ENCODE data around the gene TRPV2.

The TRPV2 gene

DNA sequence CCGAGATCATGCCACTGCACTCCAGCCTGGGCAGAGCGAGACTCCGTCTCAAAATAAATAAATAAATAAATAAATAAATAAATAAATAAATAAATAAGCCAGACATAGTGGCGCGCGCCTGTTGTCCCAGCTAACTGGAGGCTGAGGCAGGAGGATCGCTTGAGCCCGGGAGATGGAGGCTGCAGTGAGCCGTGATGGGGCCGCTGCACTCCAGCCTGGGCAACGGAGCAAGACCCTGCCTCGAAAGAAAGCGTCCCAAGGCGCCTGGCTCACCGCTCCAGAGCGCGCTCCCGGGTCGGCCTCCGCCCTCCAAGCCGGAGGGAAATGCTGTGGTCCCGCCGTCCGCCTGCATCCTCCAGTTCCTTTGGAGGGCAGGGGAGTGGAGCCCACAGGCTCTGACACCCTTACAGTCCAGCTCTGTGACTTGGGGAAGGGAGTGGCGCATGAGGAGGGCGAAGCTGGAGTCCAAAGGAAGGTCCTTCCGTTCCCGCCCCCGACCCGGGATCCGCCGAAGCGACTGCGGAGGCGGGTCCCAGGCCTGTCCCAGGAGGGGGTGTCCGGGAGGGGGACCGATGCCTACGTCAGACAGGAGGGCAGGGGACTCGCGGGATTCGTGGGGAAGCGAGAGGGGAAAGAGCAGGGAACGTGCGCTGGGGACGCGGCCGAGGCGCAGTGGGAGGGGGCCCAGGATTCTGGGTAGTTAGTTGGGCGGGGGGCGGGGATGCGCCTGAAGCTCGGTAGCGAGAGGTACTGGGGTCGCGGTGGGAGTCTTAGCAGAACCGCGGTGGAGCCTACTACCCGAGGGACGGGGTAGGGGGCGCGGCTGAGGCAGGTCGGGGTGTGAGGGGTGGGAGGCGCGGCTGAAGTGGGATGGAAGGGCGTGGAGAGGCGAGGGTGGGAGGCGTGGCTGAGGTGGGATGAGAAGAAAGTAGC is 8.4 kb upstream of the TRPV2 start:
- peak in 1 of 2 experiments; percentile 44 for DNase-seq

DNA sequence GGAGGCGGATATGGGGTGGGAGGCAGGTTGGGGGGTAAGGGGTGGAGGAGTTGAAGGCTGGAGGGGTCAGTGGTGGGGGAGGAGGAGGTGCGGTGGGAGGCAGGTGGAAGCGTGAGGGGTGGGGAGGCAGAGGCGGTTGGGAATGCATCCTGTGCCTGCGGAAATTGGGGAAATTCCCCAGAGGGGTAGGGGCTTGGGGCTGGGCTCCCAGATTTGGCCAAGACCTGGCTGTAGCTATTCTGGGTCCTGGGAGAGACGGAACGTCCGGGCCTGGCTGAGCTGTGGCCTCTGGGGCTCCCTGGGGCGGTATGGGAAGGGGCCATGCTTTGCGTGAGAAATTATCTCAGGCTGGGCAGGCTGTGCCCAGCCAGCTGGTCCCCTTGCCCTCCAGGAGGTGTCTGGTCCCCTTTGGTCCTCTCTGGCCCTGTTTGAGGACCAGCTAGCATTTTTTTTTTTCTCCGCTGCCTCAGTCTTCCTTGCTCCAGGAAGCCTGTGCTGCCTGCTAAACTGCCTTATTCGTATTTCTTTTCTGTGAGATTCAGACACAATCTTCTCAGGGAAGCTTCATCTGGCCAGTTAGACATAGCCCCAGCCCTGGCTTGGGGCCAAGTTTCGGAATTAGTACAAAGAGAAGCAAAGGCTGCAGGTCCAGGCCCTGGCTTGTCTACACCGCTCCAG is 7.3 kb upstream of the TRPV2 start:
- DNase-seq, result peak in 1 of 2 experiments; percentile 17

GRCh38 chr17:16417399-16417798 is 2.0 kb downstream of the TRPV2 start:
- DNase-seq, result no peak

DNA sequence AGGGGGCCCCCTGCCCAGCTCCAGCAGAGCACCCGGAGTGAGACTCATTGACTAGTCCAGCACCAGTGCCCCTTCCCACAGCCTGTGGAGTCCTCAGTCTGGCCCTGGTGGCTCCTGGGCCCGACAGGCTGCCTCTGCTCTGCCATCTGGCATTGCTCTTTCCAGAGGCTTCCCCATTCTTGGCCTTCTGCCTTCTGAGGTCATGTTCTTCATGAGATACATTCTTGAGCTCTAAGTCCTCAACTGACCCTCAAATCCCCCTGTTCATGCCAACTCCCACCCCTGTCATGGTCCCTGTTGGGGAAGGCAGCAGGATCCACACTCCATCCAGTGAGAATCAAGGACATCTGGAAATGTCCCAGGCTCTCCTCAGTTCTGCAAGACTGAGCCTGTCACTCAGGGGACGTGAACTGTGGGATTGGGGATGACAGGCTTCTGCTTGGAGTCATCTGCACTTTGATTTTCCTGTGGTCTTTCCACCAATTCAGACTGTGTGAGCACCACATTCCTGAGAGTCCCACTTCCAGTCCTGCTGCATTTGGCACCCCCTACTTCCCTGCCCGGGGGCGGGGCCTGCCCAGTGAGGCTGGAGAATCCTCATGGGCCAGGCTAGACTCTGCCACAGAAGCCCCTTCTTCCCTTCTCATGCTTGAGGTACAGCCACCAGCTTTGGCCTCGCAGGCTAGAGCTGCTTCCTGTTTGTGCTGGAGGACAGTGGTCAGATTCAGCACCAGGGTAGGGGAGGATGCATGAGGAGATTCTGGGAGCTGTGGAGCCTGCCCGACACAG is 2.7 kb downstream of the TRPV2 start:
- DNase-seq, result no peak

DNA sequence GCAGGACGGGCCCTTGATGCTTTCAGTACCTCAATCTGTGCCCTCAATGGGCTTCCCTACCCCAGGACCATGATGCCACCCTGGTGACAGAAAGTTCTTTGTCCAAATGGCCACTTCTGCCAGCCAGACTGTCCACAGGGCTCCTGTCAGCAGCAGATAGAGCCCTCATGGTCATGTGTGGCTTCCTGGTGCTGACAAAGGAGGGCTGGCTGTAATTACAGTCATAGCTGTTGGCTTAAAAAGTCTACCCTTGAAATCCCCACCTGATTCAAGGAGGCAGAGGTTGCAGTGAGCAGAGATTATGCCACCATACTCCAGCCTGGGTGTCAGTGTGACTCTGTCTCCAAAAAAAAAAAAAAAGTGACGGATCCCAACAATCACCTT is 3.3 kb downstream of the TRPV2 start:
- no peak for DNase-seq

DNA sequence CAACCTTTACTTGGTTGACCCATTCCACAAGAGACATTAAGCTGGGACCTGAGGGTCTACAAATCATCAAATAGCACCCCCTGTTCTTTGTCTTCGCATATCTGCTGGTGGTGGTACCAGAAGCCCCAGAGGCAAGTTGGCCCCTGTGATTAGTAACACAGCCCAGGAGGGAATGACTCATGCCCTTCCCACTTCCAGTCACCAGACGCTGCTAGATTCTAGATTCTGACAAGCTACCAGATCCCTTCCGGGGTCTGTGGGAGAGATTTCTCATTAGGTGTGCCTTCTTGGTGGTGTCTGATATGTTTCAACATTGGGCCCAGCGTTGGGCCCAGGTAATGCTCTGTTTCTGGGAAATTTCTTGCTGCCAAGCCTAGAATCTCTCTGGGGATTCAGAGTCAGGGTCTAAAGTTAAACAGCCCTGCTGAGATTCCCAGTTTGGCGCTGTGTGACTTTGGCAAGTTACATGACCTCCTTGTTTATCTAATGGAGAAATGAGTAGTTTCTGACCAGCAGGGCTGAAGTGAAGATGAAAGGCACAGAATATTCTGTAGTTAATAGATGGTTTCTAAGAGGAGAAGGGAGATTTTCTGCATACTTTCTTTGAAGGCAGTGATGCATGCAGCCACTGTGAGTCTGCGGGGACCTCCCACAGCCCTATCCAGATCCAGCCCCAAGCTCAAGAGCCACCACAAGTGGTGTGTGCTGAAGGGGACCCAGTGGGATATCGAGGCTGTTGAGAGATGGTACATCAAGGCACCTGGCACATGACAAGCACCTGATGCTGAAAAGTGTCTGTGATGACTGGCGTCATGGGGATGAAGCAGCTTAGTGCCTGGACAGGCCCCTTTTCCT is 3.9 kb downstream of the TRPV2 start:
- DNase-seq, result no peak

GRCh38 chr17:16419929-16420271 is 4.5 kb downstream of the TRPV2 start:
- DNase-seq, result no peak

DNA sequence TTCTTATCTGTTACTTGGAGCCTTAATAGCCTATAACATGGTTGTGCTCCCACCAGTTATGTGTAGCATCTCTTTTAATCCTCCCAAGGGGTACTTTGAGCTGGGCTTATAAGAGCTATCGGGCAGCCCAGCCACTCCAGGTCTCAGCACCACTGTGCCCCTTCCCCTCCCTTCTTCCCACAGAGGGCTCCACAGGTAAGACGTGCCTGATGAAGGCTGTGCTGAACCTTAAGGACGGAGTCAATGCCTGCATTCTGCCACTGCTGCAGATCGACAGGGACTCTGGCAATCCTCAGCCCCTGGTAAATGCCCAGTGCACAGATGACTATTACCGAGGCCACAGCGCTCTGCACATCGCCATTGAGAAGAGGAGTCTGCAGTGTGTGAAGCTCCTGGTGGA is 7.0 kb downstream of the TRPV2 start:
- DNase-seq, result no peak

DNA sequence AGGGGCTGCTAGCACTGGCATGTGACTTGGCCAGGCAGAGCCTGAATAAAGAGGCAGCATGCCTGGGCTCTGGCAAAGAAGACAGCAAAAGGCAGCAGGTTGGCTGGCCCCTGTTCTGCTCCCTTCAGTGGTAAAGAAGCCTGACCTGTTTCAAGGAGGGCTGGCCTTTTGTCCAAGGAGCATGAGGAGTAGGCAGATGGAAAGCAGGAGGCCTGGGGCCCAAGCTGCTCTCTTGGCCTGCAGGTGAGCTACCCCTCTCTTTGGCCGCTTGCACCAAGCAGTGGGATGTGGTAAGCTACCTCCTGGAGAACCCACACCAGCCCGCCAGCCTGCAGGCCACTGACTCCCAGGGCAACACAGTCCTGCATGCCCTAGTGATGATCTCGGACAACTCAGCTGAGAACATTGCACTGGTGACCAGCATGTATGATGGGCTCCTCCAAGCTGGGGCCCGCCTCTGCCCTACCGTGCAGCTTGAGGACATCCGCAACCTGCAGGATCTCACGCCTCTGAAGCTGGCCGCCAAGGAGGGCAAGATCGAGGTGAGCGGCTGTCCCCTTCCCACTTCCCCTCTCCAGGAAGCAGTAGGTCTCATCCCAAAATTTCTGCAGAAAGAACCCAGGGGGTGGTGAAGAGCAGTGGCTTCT is 8.0 kb downstream of the TRPV2 start:
- DNase-seq, result no peak

- DNase-seq, result no peak
Measured at GRCh38 chr17:16425202-16425601, 9.8 kb downstream of the TRPV2 start.

DNA sequence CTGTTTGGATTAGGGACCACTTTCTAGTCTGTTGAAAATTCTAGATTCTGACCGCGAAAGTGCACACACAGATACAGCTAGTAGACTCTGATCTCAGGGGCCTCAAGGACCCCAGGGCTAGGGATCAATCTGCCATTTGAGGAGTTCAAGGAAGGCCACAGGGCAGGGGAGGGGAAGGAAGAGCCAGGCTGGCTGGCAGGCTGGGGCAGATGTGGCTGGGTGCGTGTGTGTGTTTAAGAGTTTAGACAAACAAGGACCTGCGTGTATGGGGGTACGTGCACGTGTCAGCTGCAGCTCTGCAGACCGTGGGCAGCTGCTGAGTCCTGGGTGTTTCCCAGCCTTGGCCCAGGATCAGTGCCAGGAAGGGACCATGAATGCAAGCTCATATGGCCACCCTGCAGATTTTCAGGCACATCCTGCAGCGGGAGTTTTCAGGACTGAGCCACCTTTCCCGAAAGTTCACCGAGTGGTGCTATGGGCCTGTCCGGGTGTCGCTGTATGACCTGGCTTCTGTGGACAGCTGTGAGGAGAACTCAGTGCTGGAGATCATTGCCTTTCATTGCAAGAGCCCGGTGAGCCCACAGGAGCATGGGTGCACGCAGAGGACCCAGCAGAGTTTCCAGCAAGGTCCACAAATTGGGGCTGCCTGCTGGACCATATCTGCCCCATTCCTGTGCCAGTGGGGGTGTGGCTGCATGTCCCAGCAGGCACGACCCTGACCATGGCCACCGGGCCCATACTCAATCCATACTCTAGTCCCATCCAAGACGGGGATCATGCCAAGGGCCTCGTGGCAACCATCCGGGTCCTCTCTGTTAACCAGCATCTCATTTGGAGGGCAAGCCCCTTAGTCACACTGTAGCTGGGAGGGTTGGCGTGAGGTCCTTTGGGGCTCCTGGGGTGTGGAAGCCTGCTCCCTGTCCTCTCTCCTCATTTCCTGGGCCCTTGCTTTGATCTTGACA is 10.6 kb downstream of the TRPV2 start:
- DNase-seq, result no peak

DNA sequence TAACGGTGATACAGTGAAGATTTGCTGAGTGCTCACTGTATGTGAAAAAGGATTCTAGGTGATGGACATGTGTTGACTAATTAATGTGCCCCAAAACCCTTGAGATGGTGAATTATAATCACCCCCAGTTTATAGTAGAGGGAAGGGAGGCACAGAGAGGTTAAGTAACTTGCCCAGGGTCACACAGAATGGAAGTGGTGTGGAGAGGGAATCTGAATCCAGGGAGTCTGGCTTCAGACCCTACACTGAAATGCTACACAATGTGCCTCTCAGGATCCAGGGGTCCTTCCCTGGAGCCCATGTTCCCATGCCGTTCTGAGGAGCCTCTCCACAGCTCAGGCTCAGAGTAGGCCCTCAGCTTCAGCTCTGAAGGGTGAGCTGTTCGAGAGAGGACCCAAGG is 11.6 kb downstream of the TRPV2 start:
- no peak for DNase-seq

DNA sequence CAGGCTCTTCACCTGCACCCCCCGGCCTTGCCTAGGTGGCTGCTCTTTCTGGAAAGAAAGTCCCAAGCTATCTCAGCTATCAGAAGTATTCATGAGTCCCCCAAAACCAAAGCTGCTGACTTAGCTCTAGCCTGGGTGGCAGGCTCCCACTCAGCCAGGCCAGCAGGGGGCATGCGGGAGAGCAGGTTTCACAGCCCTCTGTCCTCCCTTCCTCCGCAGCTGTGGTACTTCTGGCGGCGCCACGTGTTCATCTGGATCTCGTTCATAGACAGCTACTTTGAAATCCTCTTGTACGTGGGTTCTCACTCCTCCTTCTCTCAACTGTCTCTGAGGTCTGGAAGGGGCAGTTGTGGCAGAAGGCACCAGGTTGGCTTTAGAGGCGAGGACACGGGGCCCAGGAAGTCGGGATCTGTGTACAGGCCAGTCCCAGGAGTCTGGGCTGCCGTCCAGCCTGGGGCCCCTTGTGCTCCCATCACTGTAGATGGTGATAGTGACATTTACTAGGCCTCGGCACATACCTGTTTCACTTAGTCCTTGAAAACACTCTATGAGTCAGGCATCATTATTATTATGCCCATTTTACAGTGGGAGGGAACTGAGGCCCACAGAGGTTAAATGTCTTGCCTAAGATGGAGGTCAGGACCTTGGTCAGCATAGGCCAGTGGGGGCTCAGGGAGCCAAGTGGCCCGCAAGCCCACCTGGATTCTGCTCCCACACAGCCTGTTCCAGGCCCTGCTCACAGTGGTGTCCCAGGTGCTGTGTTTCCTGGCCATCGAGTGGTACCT is 12.9 kb downstream of the TRPV2 start:
- peak; percentile 24 to 67 for DNase-seq

GRCh38 chr17:16429083-16429482 is 13.7 kb downstream of the TRPV2 start:
- DNase-seq, result no peak

DNA sequence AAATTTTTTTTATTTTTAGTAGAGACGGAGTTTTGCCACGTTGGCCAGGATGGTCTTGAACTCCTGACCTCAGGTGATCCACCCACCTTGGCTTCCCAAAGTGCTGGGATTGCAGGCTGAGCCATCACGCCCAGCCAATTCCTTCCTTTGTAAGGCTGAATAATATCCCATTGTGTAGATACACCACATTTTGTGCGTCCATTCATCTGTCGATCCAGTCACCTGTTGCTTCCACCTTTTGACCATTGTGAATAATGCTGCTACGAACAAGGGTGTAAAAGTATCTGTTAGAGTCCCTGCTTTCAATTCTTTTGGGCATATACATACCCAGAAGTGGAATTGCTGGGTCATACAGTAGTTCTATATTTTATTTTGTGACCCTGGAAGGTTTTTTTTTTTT is 15.3 kb downstream of the TRPV2 start:
- no peak for DNase-seq

DNA sequence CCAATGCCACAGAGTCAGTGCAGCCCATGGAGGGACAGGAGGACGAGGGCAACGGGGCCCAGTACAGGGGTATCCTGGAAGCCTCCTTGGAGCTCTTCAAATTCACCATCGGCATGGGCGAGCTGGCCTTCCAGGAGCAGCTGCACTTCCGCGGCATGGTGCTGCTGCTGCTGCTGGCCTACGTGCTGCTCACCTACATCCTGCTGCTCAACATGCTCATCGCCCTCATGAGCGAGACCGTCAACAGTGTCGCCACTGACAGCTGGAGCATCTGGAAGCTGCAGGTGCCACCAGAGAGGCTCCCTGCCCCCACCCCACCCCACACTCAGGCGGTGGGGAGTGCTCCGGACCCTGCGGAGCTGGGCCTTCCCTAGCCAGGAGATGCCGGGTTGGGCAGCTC is 16.6 kb downstream of the TRPV2 start:
- no peak for DNase-seq

GRCh38 chr17:16433514-16433913 is 18.1 kb downstream of the TRPV2 start:
- no peak for DNase-seq

DNA sequence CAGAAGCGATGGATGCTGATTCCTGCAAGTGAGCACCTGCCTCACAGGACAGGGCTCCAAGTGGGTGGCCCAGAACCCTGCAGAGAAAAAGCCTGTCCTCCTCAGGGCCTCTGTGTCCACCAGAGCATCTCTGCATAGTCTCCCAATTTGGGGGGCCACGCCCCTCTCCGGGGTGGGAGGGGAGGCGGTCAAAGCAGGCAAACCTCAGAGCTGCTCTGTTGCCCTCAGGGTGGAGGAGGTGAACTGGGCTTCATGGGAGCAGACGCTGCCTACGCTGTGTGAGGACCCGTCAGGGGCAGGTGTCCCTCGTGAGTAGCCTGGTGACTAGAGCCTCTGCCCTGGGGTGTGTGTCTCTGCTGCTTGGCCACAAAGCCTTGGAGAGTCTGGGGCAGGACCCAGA is 19.3 kb downstream of the TRPV2 start:
- no peak for DNase-seq

GRCh38 chr17:16435925-16436886 is 20.8 kb downstream of the TRPV2 start:
- no peak for DNase-seq
